GM18861 (cell line): ENCODE measurements around the gene RHEB.
"Not testable (repeated sequence)": the region's sequence is repeated elsewhere in the genome, so short reads cannot be mapped to it uniquely, and the experiment has no call there.

Experiments used
- ATAC-seq: cut with Tn5 transposase; IDR thresholded peaks from one replicate; pipeline ENCODE4 v1.9.1; 2021; ENCODE audit not compliant: unreplicated experiment

RHEB gene

GRCh38 chr7:151519765-151520418, at the start of gene RHEB:
RHEB (minus strand) TSS chr7:151519895; CDS start chr7:151519511, 384 bp downstream.
- peak; percentile 66 for ATAC-seq

- ATAC-seq, result no peak
Observed at GRCh38 chr7:151566897-151567320, 47.2 kb upstream of the RHEB start.

- no peak for ATAC-seq
Observed at GRCh38 chr7:151565541-151565940, 45.8 kb upstream of the RHEB start.

- ATAC-seq, result no peak
Observed at GRCh38 chr7:151560243-151560642, 40.5 kb upstream of the RHEB start.

GRCh38 chr7:151559557-151560183, 40.0 kb upstream of the RHEB start:
- no peak for ATAC-seq

- no peak for ATAC-seq
Observed at GRCh38 chr7:151558575-151558974, 38.9 kb upstream of the RHEB start.

- no peak for ATAC-seq
Observed at GRCh38 chr7:151556592-151556991, 36.9 kb upstream of the RHEB start.

GRCh38 chr7:151553356-151553755, 33.7 kb upstream of the RHEB start:
- no peak for ATAC-seq

- ATAC-seq, result no peak
Observed at GRCh38 chr7:151552352-151553028, 32.8 kb upstream of the RHEB start.

- no peak for ATAC-seq
Observed at GRCh38 chr7:151551820-151552219, 32.1 kb upstream of the RHEB start.

GRCh38 chr7:151550656-151551286, 31.1 kb upstream of the RHEB start:
- ATAC-seq, result no peak

- ATAC-seq, result no peak
Observed at GRCh38 chr7:151549644-151550043, 29.9 kb upstream of the RHEB start.

- ATAC-seq, result no peak
Observed at GRCh38 chr7:151549083-151549482, 29.4 kb upstream of the RHEB start.

- ATAC-seq, result no peak
Observed at GRCh38 chr7:151544183-151544582, 24.5 kb upstream of the RHEB start.

GRCh38 chr7:151542606-151543130, 23.0 kb upstream of the RHEB start:
- no peak for ATAC-seq

- no peak for ATAC-seq
Observed at GRCh38 chr7:151541709-151542499, 22.2 kb upstream of the RHEB start.

GRCh38 chr7:151540146-151540545, 20.5 kb upstream of the RHEB start:
- ATAC-seq, result no peak

GRCh38 chr7:151539088-151539671, 19.5 kb upstream of the RHEB start:
- peak; percentile 89 for ATAC-seq

GRCh38 chr7:151537818-151538561, 18.3 kb upstream of the RHEB start:
- no peak for ATAC-seq

- ATAC-seq, result not testable (repeated sequence)
Observed at GRCh38 chr7:151536178-151536577, 16.5 kb upstream of the RHEB start.
